GM19099 (cell line): ENCODE measurements around the gene SLC26A5.

Source experiments
- POLR2A ChIP-seq: IDR thresholded peaks from 3 replicates; pipeline ENCODE4 v1.6.1; 2011; ENCODE audit warnings: low read depth; ENCODE audit not compliant: insufficient read length; ENCODE audit errors: extremely low read depth

Gene SLC26A5

GRCh38 chr7:103380395-103381191, 65.4 kb downstream of the SLC26A5 start:
- TF ChIP-seq POLR2A: no peak

- no peak for TF ChIP-seq POLR2A
These were observed 66.6 kb downstream of the SLC26A5 start for GRCh38 chr7:103379270-103379975.

- no peak for TF ChIP-seq POLR2A
These were observed 72.0 kb downstream of the SLC26A5 start for GRCh38 chr7:103373866-103374643.

GRCh38 chr7:103369432-103369831, 76.6 kb downstream of the SLC26A5 start:
- no peak for TF ChIP-seq POLR2A

GRCh38 chr7:103349805-103350204, 96.2 kb downstream of the SLC26A5 start:
- TF ChIP-seq POLR2A: no peak

GRCh38 chr7:103348959-103349358, 97.0 kb downstream of the SLC26A5 start:
- TF ChIP-seq POLR2A: no peak

- TF ChIP-seq POLR2A: no peak
These were observed 97.6 kb downstream of the SLC26A5 start for GRCh38 chr7:103348452-103348851.

GRCh38 chr7:103347507-103348267, 98.3 kb downstream of the SLC26A5 start, which contains the start of gene PSMC2:
PSMC2 (plus strand) TSS chr7:103347643; CDS start chr7:103347712, 69 bp downstream.
- peak; percentile 67 for TF ChIP-seq POLR2A

- TF ChIP-seq POLR2A: no peak
These were observed 99.6 kb downstream of the SLC26A5 start for GRCh38 chr7:103346396-103346795.

- TF ChIP-seq POLR2A: peak; percentile 91
These were observed 101.4 kb downstream of the SLC26A5 start, which contains the start of gene DNAJC2 for GRCh38 chr7:103344453-103345149. DNAJC2 (minus strand) TSS chr7:103344767; CDS start chr7:103344622, 145 bp downstream.

GRCh38 chr7:103343758-103344452, 102.1 kb downstream of the SLC26A5 start:
- no peak for TF ChIP-seq POLR2A

GRCh38 chr7:103343332-103343731, 102.7 kb downstream of the SLC26A5 start:
- TF ChIP-seq POLR2A: no peak

GRCh38 chr7:103341466-103341865, 104.5 kb downstream of the SLC26A5 start:
- no peak for TF ChIP-seq POLR2A
